Measurements from ENCODE around the gene ARSK. TPM values are rescaled to one million over a fixed set of nuclear protein-coding genes. Genes with fewer than 3 reads are reported as not detected.
A peak's percentile ranks its signal among the peaks of the same experiment; 100 is the strongest.

Gene ARSK
- total and polyA plus RNA-seq, 2 of the 4 experiments (the other 2 are of a cell fraction): 15.1 to 22.0 TPM

GRCh38 chr5:95606419-95606818, 51.5 kb downstream of the ARSK start:
- POLR2A ChIA-PET (ENCODE audit: unreplicated experiment): no interaction called here
- in situ Hi-C loops (cut with MboI; ENCODE audit: low sequenced_read_pairs): no loop called here
- BruUV-seq (replicated peaks): no TSS peak

More at GRCh38 chr5:95606419-95606818, 51.5 kb downstream of the ARSK start:
- dilution Hi-C loops (cut with HindIII; ENCODE audit: low sequenced_read_pairs, unreplicated experiment): no loop called here
- H3K18ac ChIP-seq (ENCODE audit: low read depth, low read length): no peak overlapping the region
- peaks cover 1% of the 10 kb centered on the region; the same call in 1 of the 2 replicates for H3K4me1 ChIP-seq (ENCODE audit: control insufficient read depth, insufficient read depth, low read length)
- DNase-seq (no peak), ATAC-seq (ENCODE audit: low read depth) (peak; percentile 29; the same call in 1 of the 2 replicates)
- H2BK15ac ChIP-seq (ENCODE audit: low read depth, low read length): no peak overlapping the region
- no peak overlapping the region for H3K27ac ChIP-seq (ENCODE audit: insufficient read depth, low read length)
- no peak overlapping the region for H2AK5ac ChIP-seq (ENCODE audit: low read depth, low read length)
- H3K36me3 ChIP-seq (ENCODE audit: control insufficient read depth, insufficient read depth, low read length): peaks cover 2% of the 10 kb centered on the region; the same call in 1 of the 2 replicates
- no peak overlapping the region for H3K4me3 ChIP-seq (ENCODE audit: insufficient read depth, low read depth, low read length)
- WGBS, 2 experiments (ENCODE audit: extremely low coverage in 2 of 2, insufficient read length in 1 of 2): no CpG with 5 or more reads among the region's 1 CpG
- intact Hi-C loops (cut with micrococcal nuclease): no loop called here
- no peaks in the 10 kb centered on the region for H3K9me1 ChIP-seq (ENCODE audit: insufficient read depth, low read length)
- peak overlapping the region; percentile 47 for H2BK5ac ChIP-seq (ENCODE audit: low read depth, low read length, poor library complexity, severe bottlenecking)
- no peak overlapping the region for H4K5ac ChIP-seq (ENCODE audit: low read depth, low read length)
- no peak overlapping the region for H2BK120ac ChIP-seq (ENCODE audit: low read depth, low read length)
- no peak overlapping the region for H3K56ac ChIP-seq (ENCODE audit: extremely low read depth, insufficient read depth, low read length)
- no peak overlapping the region for H3K4me2 ChIP-seq (ENCODE audit: low read depth, low read length)
- H2AK9ac ChIP-seq (replicated peaks; ENCODE audit: low read depth, low read length, poor library complexity): no peak overlapping the region
- H2BK20ac ChIP-seq (ENCODE audit: low read depth, low read length): no peak overlapping the region
- no peak overlapping the region for H3K4ac ChIP-seq (ENCODE audit: low read depth, low read length)
- no peak overlapping the region for H3K9ac ChIP-seq (ENCODE audit: low read depth, low read length)
- H3K9me3 ChIP-seq (ENCODE audit: control insufficient read depth, insufficient read depth, low read length): no peaks in the 10 kb centered on the region
- H4K20me1 ChIP-seq (ENCODE audit: insufficient read depth, low read length): no peaks in the 10 kb centered on the region
- H3K27me3 ChIP-seq (ENCODE audit: control insufficient read depth, insufficient read depth, low read length): no peaks in the 10 kb centered on the region
- H3K23ac ChIP-seq (ENCODE audit: low read depth, low read length): no peak overlapping the region
- H3K14ac ChIP-seq (replicated peaks; ENCODE audit: low read depth, low read length): 0 out of 2 replicates have a peak overlapping the region, but pooled peaks have one; percentile 79
- peaks cover 3 to 8% of the 10 kb centered on the region in 2 experiments; a peak in 3 of 4 replicates for H3K79me1 ChIP-seq (ENCODE audit: low read depth in 1 of 2, low read length in 2 of 2)
- no peak overlapping the region for H2AFZ ChIP-seq (replicated peaks; ENCODE audit: low read length, poor library complexity)
- TF ChIP-seq RFX5 (IDR thresholded peaks at IDR 0.05; ENCODE audit: low read depth, low read length): no peak
- TF ChIP-seq POLR2A (IDR thresholded peaks at IDR 0.05; ENCODE audit: low read depth, low read length): no peak
- no peak for TF ChIP-seq BHLHE40 (IDR thresholded peaks at IDR 0.05; ENCODE audit: low read depth, low read length)
- no peak for TF ChIP-seq MAZ (IDR thresholded peaks at IDR 0.05; ENCODE audit: borderline replicate concordance, low read depth, low read length)
- no peak for TF ChIP-seq CTCF (conservative IDR thresholded peaks at IDR 0.05; ENCODE audit: low read depth, low read length)
- TF ChIP-seq CEBPB (IDR thresholded peaks at IDR 0.05; ENCODE audit: low read depth, low read length): no peak
- TF ChIP-seq MXI1 (IDR thresholded peaks at IDR 0.05; ENCODE audit: borderline replicate concordance, low read depth, low read length): no peak
- no peak for TF ChIP-seq RCOR1 (IDR thresholded peaks at IDR 0.05; ENCODE audit: insufficient replicate concordance, low read length)
- TF ChIP-seq, protein P1, sequence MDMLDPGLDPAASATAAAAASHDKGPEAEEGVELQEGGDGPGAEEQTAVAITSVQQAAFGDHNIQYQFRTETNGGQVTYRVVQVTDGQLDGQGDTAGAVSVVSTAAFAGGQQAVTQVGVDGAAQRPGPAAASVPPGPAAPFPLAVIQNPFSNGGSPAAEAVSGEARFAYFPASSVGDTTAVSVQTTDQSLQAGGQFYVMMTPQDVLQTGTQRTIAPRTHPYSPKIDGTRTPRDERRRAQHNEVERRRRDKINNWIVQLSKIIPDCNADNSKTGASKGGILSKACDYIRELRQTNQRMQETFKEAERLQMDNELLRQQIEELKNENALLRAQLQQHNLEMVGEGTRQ (IDR thresholded peaks at IDR 0.05; ENCODE audit: low read depth, low read length): no peak
- no peak for TF ChIP-seq CHD1 (IDR thresholded peaks at IDR 0.05; ENCODE audit: low read depth, low read length)
- CTCF ChIA-PET: no interaction called here
- no peak overlapping the region for H4K91ac ChIP-seq (ENCODE audit: insufficient read depth, low read depth, low read length)
- no peak overlapping the region; a peak in 1 of 4 replicates for H4K8ac ChIP-seq (ENCODE audit: low read depth in 2 of 2, low read length in 2 of 2)
